HPDE6-E6E7 (cell line): ENCODE results near the gene PKD1L1.

Experiments used
- DNase-seq: peaks from one replicate; pipeline ENCODE4 v3.0.0; 2011; ENCODE audit warnings: missing footprints; ENCODE audit errors: extremely low spot score

Gene PKD1L1

GRCh38 chr7:47905076-47905920 lies 43.0 kb downstream of the PKD1L1 start:
- no peak for DNase-seq

- DNase-seq = no peak
Observed at GRCh38 chr7:47902013-47902412, 46.3 kb downstream of the PKD1L1 start.

- DNase-seq = peak; percentile 15
Observed at GRCh38 chr7:47901542-47901941, 46.7 kb downstream of the PKD1L1 start.

- DNase-seq = no peak
Observed at GRCh38 chr7:47897831-47898230, 50.4 kb downstream of the PKD1L1 start.

GRCh38 chr7:47896809-47897423 lies 51.4 kb downstream of the PKD1L1 start:
- DNase-seq = no peak

GRCh38 chr7:47895026-47895425 lies 53.2 kb downstream of the PKD1L1 start:
- no peak for DNase-seq

GRCh38 chr7:47893721-47894365 lies 54.4 kb downstream of the PKD1L1 start:
- DNase-seq = no peak

GRCh38 chr7:47893238-47893637 lies 55.0 kb downstream of the PKD1L1 start:
- DNase-seq = no peak

GRCh38 chr7:47890606-47891005 lies 57.7 kb downstream of the PKD1L1 start:
- no peak for DNase-seq

GRCh38 chr7:47890125-47890524 lies 58.1 kb downstream of the PKD1L1 start:
- no peak for DNase-seq

GRCh38 chr7:47889723-47890122 lies 58.5 kb downstream of the PKD1L1 start:
- no peak for DNase-seq

- DNase-seq = no peak
Observed at GRCh38 chr7:47888371-47889265, 59.6 kb downstream of the PKD1L1 start.

- DNase-seq = no peak
Observed at GRCh38 chr7:47887016-47887640, 61.1 kb downstream of the PKD1L1 start.

GRCh38 chr7:47885987-47886811 lies 62.1 kb downstream of the PKD1L1 start:
- DNase-seq = no peak

GRCh38 chr7:47885309-47885986 lies 62.8 kb downstream of the PKD1L1 start:
- DNase-seq = no peak

GRCh38 chr7:47884675-47885074 lies 63.6 kb downstream of the PKD1L1 start:
- no peak for DNase-seq

GRCh38 chr7:47882635-47883034 lies 65.6 kb downstream of the PKD1L1 start:
- DNase-seq = no peak

- DNase-seq = no peak
Observed at GRCh38 chr7:47881256-47881655, 67.0 kb downstream of the PKD1L1 start.

- no peak for DNase-seq
Observed at GRCh38 chr7:47878662-47879061, 69.6 kb downstream of the PKD1L1 start.

GRCh38 chr7:47877336-47877735 lies 70.9 kb downstream of the PKD1L1 start:
- no peak for DNase-seq
